H1 (cell line): ENCODE results near the gene WDR11. TPM values are rescaled to one million over a fixed set of nuclear protein-coding genes. Genes with fewer than 3 reads are reported as not detected.

ENCODE experiments used
- CTCF ChIA-PET: fragments of 300-600 bp; sonication (Branson Sonifier 250); formaldehyde crosslinking; loops from one replicate; lab custom pipeline; 2021; ENCODE audit not compliant: partially characterized antibody; lab: Charles Lee
- POLR2A ChIA-PET: fragments of 300-600 bp; sonication (Branson Sonifier 250); formaldehyde crosslinking; loops from one replicate; lab custom pipeline; 2021; ENCODE audit warnings: inconsistent platforms; ENCODE audit not compliant: partially characterized antibody; lab: Charles Lee
- DNase-seq, 2 experiments: peaks; one replicate each; pipeline versions ENCODE4 v3.0.0 to v3.0.0-alpha.2; 2010 to 2022; ENCODE audit warnings: low spot score in 2 of 2, low read depth in 1 of 2, mixed read lengths in 1 of 2
- FAIRE-seq: peaks from 2 replicates; lab custom pipeline; 2011; peaks lifted over from hg19 to GRCh38; lab: Jason Lieb, UNC
- H2AFZ ChIP-seq: 2 replicates; pipeline ENCODE4 v1.8.1; 2012; ENCODE audit warnings: low read length, inconsistent platforms
- H2AK5ac ChIP-seq: 2 replicates; pipeline ENCODE4 v1.6.1; 2013; ENCODE audit warnings: low read depth, low read length
- H2BK120ac ChIP-seq: replicated peaks from 2 replicates; pipeline ENCODE3; 2013; ENCODE audit warnings: low read depth, low read length, inconsistent platforms
- H2BK12ac ChIP-seq: 2 replicates; pipeline ENCODE4 v1.6.1; 2013; ENCODE audit warnings: low read depth, low read length
- H2BK15ac ChIP-seq: 2 replicates; pipeline ENCODE4 v1.6.1; 2013; ENCODE audit warnings: low read length
- H2BK20ac ChIP-seq: 2 replicates; pipeline ENCODE4 v1.6.1; 2013; ENCODE audit warnings: low read length
- H2BK5ac ChIP-seq: 2 replicates; pipeline ENCODE4 v1.6.1; 2013; ENCODE audit warnings: low read depth, low read length
- H3K14ac ChIP-seq: 2 replicates; pipeline ENCODE4 v1.6.1; 2013; ENCODE audit warnings: inconsistent platforms; ENCODE audit not compliant: insufficient read length
- H3K18ac ChIP-seq: 2 replicates; pipeline ENCODE4 v1.6.1; 2013; ENCODE audit warnings: low read length; ENCODE audit errors: extremely low read depth
- H3K23ac ChIP-seq: 2 replicates; pipeline ENCODE4 v1.6.1; 2013; ENCODE audit warnings: inconsistent platforms; ENCODE audit not compliant: insufficient read length
- H3K23me2 ChIP-seq: 2 replicates; pipeline ENCODE4 v1.6.1; 2013; ENCODE audit warnings: low read depth, low read length
- H3K27ac ChIP-seq: 2 replicates; pipeline ENCODE4 v1.6.1; 2011; ENCODE audit warnings: low read depth, low read length, inconsistent platforms
- H3K27me3 ChIP-seq, 4 experiments: replicated peaks in 1 of 4; 1 replicate in 1 of 4; 2 replicates in 3 of 4; pipeline versions ENCODE4 v1.6.1 to v1.8.1; 2011 to 2013; ENCODE audit warnings: low read length in 3 of 4, mild to moderate bottlenecking in 3 of 4, inconsistent platforms in 2 of 4, mixed read lengths in 2 of 4, moderate library complexity in 1 of 4; ENCODE audit not compliant: control insufficient read depth in 3 of 4, insufficient read depth in 3 of 4; ENCODE audit errors: extremely low read depth in 1 of 4
- H3K36me3 ChIP-seq, 4 experiments: 2 replicates each; pipeline versions ENCODE4 v1.6.1 to v1.8.1; 2011 to 2013; ENCODE audit warnings: mild to moderate bottlenecking in 4 of 4, low read length in 3 of 4, moderate library complexity in 2 of 4, control low read depth in 1 of 4, inconsistent platforms in 1 of 4; ENCODE audit not compliant: insufficient read depth in 4 of 4, control insufficient read depth in 2 of 4
- H3K4ac ChIP-seq: replicated peaks from 2 replicates; pipeline ENCODE3; 2013; ENCODE audit warnings: low read length, low read depth, mixed read lengths, inconsistent platforms; ENCODE audit not compliant: insufficient read length
- H3K4me1 ChIP-seq, 4 experiments: replicated peaks in 1 of 4; 1 replicate in 1 of 4; 2 replicates in 3 of 4; pipeline versions ENCODE4 v1.6.1 to v1.8.1; 2011 to 2013; ENCODE audit warnings: low read length in 3 of 4, inconsistent platforms in 2 of 4, mixed read lengths in 1 of 4; ENCODE audit not compliant: insufficient read depth in 4 of 4, control insufficient read depth in 3 of 4
- H3K4me2 ChIP-seq, 2 experiments: 2 replicates each; pipeline versions ENCODE4 v1.6.1 to v1.8.1; 2011 to 2013; ENCODE audit warnings: low read depth in 2 of 2, low read length in 2 of 2, control low read depth in 1 of 2, inconsistent platforms in 1 of 2, mild to moderate bottlenecking in 1 of 2; ENCODE audit not compliant: insufficient read depth in 1 of 2
- H3K4me3 ChIP-seq, 4 experiments: fragments of 200-600, 300-600 bp in 1 of 4; sonication (generic), shearing (Covaris generic), sonication (Bioruptor Twin) in 1 of 4; 2 replicates each; pipeline versions ENCODE4 v1.5.1 to v1.8.1; 2011 to 2016; ENCODE audit warnings: low read length in 4 of 4, low read depth in 3 of 4, control low read depth in 2 of 4, inconsistent platforms in 2 of 4, mild to moderate bottlenecking in 2 of 4, mixed read lengths in 1 of 4, moderate library complexity in 1 of 4; ENCODE audit not compliant: insufficient read depth in 2 of 4; ENCODE audit errors: extremely low read depth in 1 of 4
- H3K56ac ChIP-seq: replicated peaks from 2 replicates; pipeline ENCODE3; 2013; ENCODE audit warnings: low read depth, mild to moderate bottlenecking, mixed read lengths, low read length, inconsistent platforms; ENCODE audit not compliant: insufficient read length
- H3K79me1 ChIP-seq: 2 replicates; pipeline ENCODE4 v1.6.1; 2013; ENCODE audit warnings: low read depth, low read length, control low read depth
- H3K79me2 ChIP-seq, 2 experiments: 2 replicates each; pipeline versions ENCODE4 v1.6.1 to v1.8.1; 2012 to 2013; ENCODE audit warnings: low read length in 2 of 2, mild to moderate bottlenecking in 2 of 2, inconsistent platforms in 1 of 2; ENCODE audit not compliant: insufficient read depth in 2 of 2, control insufficient read depth in 1 of 2
- H3K9ac ChIP-seq, 4 experiments: replicated peaks in 1 of 4; 1 replicate in 1 of 4; 2 replicates in 3 of 4; pipeline versions ENCODE4 v1.6.1 to v1.8.1; 2011 to 2013; ENCODE audit warnings: low read depth in 3 of 4, low read length in 3 of 4, control low read depth in 2 of 4, mild to moderate bottlenecking in 2 of 4, moderate library complexity in 2 of 4, inconsistent platforms in 1 of 4; ENCODE audit errors: extremely low read depth in 1 of 4
- H3K9me3 ChIP-seq, 2 experiments: 2 replicates each; pipeline versions ENCODE4 v1.6.1 to v1.8.1; 2012 to 2013; ENCODE audit warnings: mild to moderate bottlenecking in 2 of 2, moderate library complexity in 2 of 2, control low read depth in 1 of 2, inconsistent platforms in 1 of 2, low read depth in 1 of 2, low read length in 1 of 2, mixed read lengths in 1 of 2; ENCODE audit not compliant: insufficient read depth in 2 of 2
- H4K20me1 ChIP-seq, 2 experiments: replicated peaks in 1 of 2; 2 replicates each; pipeline versions ENCODE3 to v1.8.1; 2011 to 2013; ENCODE audit warnings: inconsistent platforms in 2 of 2, low read length in 2 of 2, mild to moderate bottlenecking in 1 of 2; ENCODE audit not compliant: insufficient read depth in 2 of 2, control insufficient read depth in 1 of 2
- H4K5ac ChIP-seq: 2 replicates; pipeline ENCODE4 v1.6.1; 2013; ENCODE audit warnings: low read length, low read depth, mixed read lengths, inconsistent platforms; ENCODE audit not compliant: insufficient read length
- H4K8ac ChIP-seq: 2 replicates; pipeline ENCODE4 v1.8.0; 2013; ENCODE audit warnings: mild to moderate bottlenecking, moderate library complexity, low read length, inconsistent platforms; ENCODE audit not compliant: insufficient read depth; ENCODE audit errors: extremely low read depth
- H4K91ac ChIP-seq: replicated peaks from 2 replicates; pipeline ENCODE3; 2013; ENCODE audit warnings: low read length, mixed read lengths, inconsistent platforms; ENCODE audit not compliant: insufficient read length
- CTCF ChIP-seq, 3 experiments: IDR thresholded peaks; 1 replicate in 2 of 3; 2 replicates in 1 of 3; pipeline versions ENCODE4 v1.5.1 to v1.6.1; 2011; ENCODE audit warnings: low read length in 3 of 3, mild to moderate bottlenecking in 3 of 3, inconsistent platforms in 2 of 3, low read depth in 1 of 3, moderate library complexity in 1 of 3; ENCODE audit not compliant: insufficient read depth in 1 of 3; ENCODE audit errors: control extremely low read depth in 1 of 3
- JUND ChIP-seq: IDR thresholded peaks from 2 replicates; pipeline ENCODE4 v1.6.1; 2011; ENCODE audit warnings: mild to moderate bottlenecking, improper control_type of control experiment, low read length
- KDM1A ChIP-seq: fragments of 200-600, 300-600 bp; sonication (generic); IDR thresholded peaks from 2 replicates; pipeline ENCODE4 v1.7.1; 2016; ENCODE audit warnings: mild to moderate bottlenecking, low read length, borderline replicate concordance
- KDM4A ChIP-seq: IDR thresholded peaks from one replicate; pipeline ENCODE4 v1.7.1; 2012; ENCODE audit warnings: low read depth, mild to moderate bottlenecking, moderate library complexity, low read length, inconsistent platforms; ENCODE audit not compliant: severe bottlenecking
- MAFK ChIP-seq: IDR thresholded peaks from 2 replicates; pipeline ENCODE4 v1.6.1; 2012; ENCODE audit warnings: low read depth, mild to moderate bottlenecking, improper control_type of control experiment, low read length
- NRF1 ChIP-seq: IDR thresholded peaks from 2 replicates; pipeline ENCODE4 v1.6.1; 2011; ENCODE audit warnings: mild to moderate bottlenecking, low read depth, low read length, improper control_type of control experiment
- PHF8 ChIP-seq: fragments of 200-600 bp; sonication (generic); conservative IDR thresholded peaks from 2 replicates; pipeline ENCODE4 v1.7.1; 2012; ENCODE audit warnings: low read depth, mild to moderate bottlenecking, inconsistent platforms, low read length, moderate library complexity
- RAD21 ChIP-seq, 2 experiments: IDR thresholded peaks in 1 of 2; conservative IDR thresholded peaks in 1 of 2; 2 replicates each; pipeline ENCODE4 v1.6.1; 2011; ENCODE audit warnings: low read depth in 2 of 2, low read length in 2 of 2, improper control_type of control experiment in 1 of 2, inconsistent platforms in 1 of 2, mild to moderate bottlenecking in 1 of 2, moderate library complexity in 1 of 2
- RNF2 ChIP-seq: fragments of 200-900, 300-1000 bp; sonication (generic); IDR thresholded peaks from 2 replicates; pipeline ENCODE4 v1.7.1; 2016; ENCODE audit warnings: borderline replicate concordance, low read depth, mild to moderate bottlenecking, antibody characterized with exemption, low read length; ENCODE audit not compliant: poor library complexity, severe bottlenecking; ENCODE audit errors: missing control alignments
- RXRA ChIP-seq: IDR thresholded peaks from 2 replicates; pipeline ENCODE4 v1.6.1; 2011; ENCODE audit warnings: low read depth, mild to moderate bottlenecking, low read length, moderate library complexity; ENCODE audit not compliant: insufficient read depth
- SRF ChIP-seq: IDR thresholded peaks from 2 replicates; pipeline ENCODE4 v1.6.1; 2011; ENCODE audit warnings: mild to moderate bottlenecking, low read depth, low read length, moderate library complexity
- WGBS, 2 experiments: shearing (Covaris generic) in 1 of 2; methylation state at CpG; one replicate each; pipeline versions ENCODE4 v1.1.6 to v1.1.7; 2013 to 2015; ENCODE audit warnings: low lambda C conversion rate in 2 of 2, mixed read lengths in 2 of 2, inconsistent platforms in 1 of 2, low coverage in 1 of 2, missing lambda C conversion rate in 1 of 2; ENCODE audit not compliant: insufficient replicate concordance in 2 of 2, insufficient coverage in 1 of 2, insufficient read length in 1 of 2; ENCODE audit errors: extremely low coverage in 1 of 2, missing lambda C conversion rate in 1 of 2; 5-methylcytosine and 5-hydroxymethylcytosine counted together
- polyA plus RNA-seq, 7 experiments: library from polyadenylated mRNA; depleted of rRNA in 3 of 7; stranded (reverse) in 5 of 7; unstranded in 2 of 7; fragments of >200 nt in 5 of 7; fragments of 200-250 nt in 2 of 7; gene quantifications; 1 replicate in 5 of 7; 2 replicates in 1 of 7; 4 replicates in 1 of 7; pipeline versions ENCODE4 v1.2.1 to v1.2.3, GENCODE V29; 2011 to 2013; ENCODE audit warnings: missing spikeins in 2 of 7, mixed read lengths in 2 of 7
- total RNA-seq: library from RNA; stranded (reverse); fragmentation: NEBNext Ultra II Directional; extraction: Animal tissue kit (Norgen Biotek cat#: 25700); gene quantifications from 2 replicates; pipeline ENCODE4 v1.2.1, GENCODE V29; 2021

WDR11 gene
- total and polyA plus RNA-seq, 2 of the 8 experiments (the other 6 are each of a cell fraction or from before 2014, with no cell fraction given) = 39.7 to 41.9 TPM

GRCh38 chr10:120931423-120931822 is 80.3 kb downstream of the WDR11 start:
- ChIA-PET CTCF (interaction anchor here (0.8 kb wide), 1 partner anchor 12 kb away, joined by 3 read pairs; no protein-coding TSS in a partner anchor), POLR2A (no interaction called here)
- Histone ChIP-seq H2BK20ac (no peak overlapping the region), H3K27ac (no peak overlapping the region), H3K36me3 (no peaks in the 10 kb centered on the region), H4K8ac (no peak overlapping the region), H3K79me1 (no peaks in the 10 kb centered on the region), H4K20me1 (no peaks in the 10 kb centered on the region), H3K4me3 (no peak overlapping the region), H3K56ac (no peak overlapping the region), H2BK5ac (no peak overlapping the region), H3K79me2 (no peaks in the 10 kb centered on the region), H3K23ac (no peak overlapping the region), H3K4me1 (no peaks in the 10 kb centered on the region), H3K27me3 (no peaks in the 10 kb centered on the region), H3K4ac (no peak overlapping the region), H3K18ac (no peak overlapping the region), H2AK5ac (no peak overlapping the region), H2BK15ac (no peak overlapping the region), H2BK120ac (no peak overlapping the region), H4K5ac (no peak overlapping the region), H3K4me2 (no peak overlapping the region), H2AFZ (no peak overlapping the region), H3K14ac (no peak overlapping the region), H3K9me3 (no peaks in the 10 kb centered on the region), H3K23me2 (no peaks in the 10 kb centered on the region), H4K91ac (no peak overlapping the region), H2BK12ac (no peak overlapping the region), H3K9ac (no peak overlapping the region)
- 88% methylated on average over 3 of the region's 3 CpGs; no CpG with 5 or more reads in 1 of the 2 experiments for WGBS, 2 experiments
- DNase-seq = no peak
- no peak for FAIRE-seq
- no peak for TF ChIP-seq KDM1A
- TF ChIP-seq JUND = no peak
- no peak for TF ChIP-seq KDM4A
- TF ChIP-seq RXRA = no peak
- no peak for TF ChIP-seq PHF8
- no peak for TF ChIP-seq CTCF (IDR thresholded peaks at IDR 0.05; ENCODE audit: control extremely low read depth in 1 of 3, insufficient read depth in 1 of 3, low read depth in 1 of 3, low read length in 3 of 3)
- no peak for TF ChIP-seq RNF2
- TF ChIP-seq RAD21 (IDR thresholded peaks at IDR 0.05 in 1 of 2, conservative IDR thresholded peaks at IDR 0.05 in 1 of 2; ENCODE audit: low read depth in 2 of 2, low read length in 2 of 2) = no peak
- TF ChIP-seq NRF1 = no peak
- no peak for TF ChIP-seq MAFK
- TF ChIP-seq SRF = no peak
